Stimulated activated CD4-positive, alpha-beta T cell treated with anti-CD3 and anti-CD28 coated beads, Interleukin-12 subunit alpha, Interleukin-12 subunit beta, amount 100 ng/mL, for 4 hours (primary cell): Measurements from ENCODE around the gene HTR3A.
A peak's percentile ranks its signal among the peaks of the same experiment; 100 is the strongest.

ENCODE experiments used
- DNase-seq: peaks from one replicate; pipeline ENCODE4 v3.0.0-alpha.2; 2020

The HTR3A gene

GRCh38 chr11:113980785-113981184 is 5.9 kb downstream of the HTR3A start:
- DNase-seq, result no peak

GRCh38 chr11:113982306-113982705 is 7.4 kb downstream of the HTR3A start:
- DNase-seq, result no peak

- DNase-seq, result no peak
Measured at GRCh38 chr11:113984781-113985180, 9.9 kb downstream of the HTR3A start.

- no peak for DNase-seq
Measured at GRCh38 chr11:113985906-113986305, 11.0 kb downstream of the HTR3A start.

- no peak for DNase-seq
Measured at GRCh38 chr11:113986351-113987140, 11.6 kb downstream of the HTR3A start.

- no peak for DNase-seq
Measured at GRCh38 chr11:113989381-113989780, 14.5 kb downstream of the HTR3A start.

GRCh38 chr11:113989916-113990315 is 15.0 kb downstream of the HTR3A start:
- no peak for DNase-seq

- DNase-seq, result no peak
Measured at GRCh38 chr11:113991170-113991569, 16.3 kb downstream of the HTR3A start.

- DNase-seq, result no peak
Measured at GRCh38 chr11:113991718-113992458, 17.0 kb downstream of the HTR3A start.

GRCh38 chr11:113992459-113993110 is 17.7 kb downstream of the HTR3A start:
- DNase-seq, result no peak

- peak; percentile 28 for DNase-seq
Measured at GRCh38 chr11:113994077-113994954, 19.4 kb downstream of the HTR3A start.

GRCh38 chr11:113997473-113997872 is 22.6 kb downstream of the HTR3A start:
- DNase-seq, result no peak

- no peak for DNase-seq
Measured at GRCh38 chr11:113998574-113998973, 23.7 kb downstream of the HTR3A start.

- DNase-seq, result no peak
Measured at GRCh38 chr11:114000526-114000925, 25.6 kb downstream of the HTR3A start.

GRCh38 chr11:114001416-114001815 is 26.5 kb downstream of the HTR3A start:
- no peak for DNase-seq

GRCh38 chr11:114008331-114008730 is 33.4 kb downstream of the HTR3A start:
- no peak for DNase-seq

- DNase-seq, result no peak
Measured at GRCh38 chr11:114010931-114011330, 36.0 kb downstream of the HTR3A start.

- DNase-seq, result no peak
Measured at GRCh38 chr11:114011443-114011842, 36.5 kb downstream of the HTR3A start.

- DNase-seq, result no peak
Measured at GRCh38 chr11:114015117-114015516, 40.2 kb downstream of the HTR3A start.

- no peak for DNase-seq
Measured at GRCh38 chr11:114016986-114017385, 42.1 kb downstream of the HTR3A start.

GRCh38 chr11:114017723-114018122 is 42.8 kb downstream of the HTR3A start:
- DNase-seq, result no peak

GRCh38 chr11:114019046-114019445 is 44.1 kb downstream of the HTR3A start:
- no peak for DNase-seq

- DNase-seq, result no peak
Measured at GRCh38 chr11:114019574-114019973, 44.7 kb downstream of the HTR3A start.
